ENCODE results near the gene SNX32.

DNA sequence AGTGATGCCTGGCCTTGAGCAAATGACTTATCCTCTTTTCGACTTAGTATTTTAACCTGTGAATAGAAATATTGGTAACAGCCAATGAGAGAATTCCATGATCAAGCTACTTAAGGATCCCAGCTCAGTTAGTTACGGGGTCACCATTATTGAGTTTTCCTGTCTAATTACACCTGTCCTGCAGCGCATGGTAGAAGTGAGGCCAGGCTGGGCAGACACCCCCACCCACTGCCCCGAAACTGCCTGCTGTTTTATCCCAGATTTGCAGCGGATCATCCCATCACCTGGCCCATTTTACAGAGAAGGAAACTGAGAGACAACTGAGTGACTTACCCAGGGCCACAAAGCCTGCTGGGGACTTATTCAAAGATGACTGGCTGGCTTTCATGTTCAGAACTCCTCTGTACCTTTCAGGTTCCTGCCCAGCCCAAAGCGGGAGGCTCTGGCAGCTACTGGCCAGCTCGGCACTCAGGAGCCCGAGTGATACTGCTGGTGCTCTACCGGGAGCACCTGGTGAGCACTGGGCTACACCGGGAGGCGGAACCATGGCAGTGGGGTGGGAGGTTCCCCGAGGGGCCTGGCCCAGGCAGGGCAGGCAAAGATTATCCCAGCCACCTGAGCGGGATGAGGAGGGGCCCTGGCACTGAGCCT, 27.9 kb downstream of the SNX32 start:
- TF ChIP-seq, protein P1, sequence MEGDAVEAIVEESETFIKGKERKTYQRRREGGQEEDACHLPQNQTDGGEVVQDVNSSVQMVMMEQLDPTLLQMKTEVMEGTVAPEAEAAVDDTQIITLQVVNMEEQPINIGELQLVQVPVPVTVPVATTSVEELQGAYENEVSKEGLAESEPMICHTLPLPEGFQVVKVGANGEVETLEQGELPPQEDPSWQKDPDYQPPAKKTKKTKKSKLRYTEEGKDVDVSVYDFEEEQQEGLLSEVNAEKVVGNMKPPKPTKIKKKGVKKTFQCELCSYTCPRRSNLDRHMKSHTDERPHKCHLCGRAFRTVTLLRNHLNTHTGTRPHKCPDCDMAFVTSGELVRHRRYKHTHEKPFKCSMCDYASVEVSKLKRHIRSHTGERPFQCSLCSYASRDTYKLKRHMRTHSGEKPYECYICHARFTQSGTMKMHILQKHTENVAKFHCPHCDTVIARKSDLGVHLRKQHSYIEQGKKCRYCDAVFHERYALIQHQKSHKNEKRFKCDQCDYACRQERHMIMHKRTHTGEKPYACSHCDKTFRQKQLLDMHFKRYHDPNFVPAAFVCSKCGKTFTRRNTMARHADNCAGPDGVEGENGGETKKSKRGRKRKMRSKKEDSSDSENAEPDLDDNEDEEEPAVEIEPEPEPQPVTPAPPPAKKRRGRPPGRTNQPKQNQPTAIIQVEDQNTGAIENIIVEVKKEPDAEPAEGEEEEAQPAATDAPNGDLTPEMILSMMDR (IDR thresholded peaks at IDR 0.05): no peak
- no peak for TF ChIP-seq POLR2A (IDR thresholded peaks at IDR 0.05)
